ENCODE measurements around the gene DCHS1. TPM values are rescaled to one million over a fixed set of nuclear protein-coding genes. Genes with fewer than 3 reads are reported as not detected.

Gene DCHS1
- total and polyA plus RNA-seq, 9 of the 15 experiments (the other 6 are each of a cell fraction or from before 2014, with no cell fraction given), result 0.04 to 0.49 (median 0.14) TPM; not detected in 2

DNA sequence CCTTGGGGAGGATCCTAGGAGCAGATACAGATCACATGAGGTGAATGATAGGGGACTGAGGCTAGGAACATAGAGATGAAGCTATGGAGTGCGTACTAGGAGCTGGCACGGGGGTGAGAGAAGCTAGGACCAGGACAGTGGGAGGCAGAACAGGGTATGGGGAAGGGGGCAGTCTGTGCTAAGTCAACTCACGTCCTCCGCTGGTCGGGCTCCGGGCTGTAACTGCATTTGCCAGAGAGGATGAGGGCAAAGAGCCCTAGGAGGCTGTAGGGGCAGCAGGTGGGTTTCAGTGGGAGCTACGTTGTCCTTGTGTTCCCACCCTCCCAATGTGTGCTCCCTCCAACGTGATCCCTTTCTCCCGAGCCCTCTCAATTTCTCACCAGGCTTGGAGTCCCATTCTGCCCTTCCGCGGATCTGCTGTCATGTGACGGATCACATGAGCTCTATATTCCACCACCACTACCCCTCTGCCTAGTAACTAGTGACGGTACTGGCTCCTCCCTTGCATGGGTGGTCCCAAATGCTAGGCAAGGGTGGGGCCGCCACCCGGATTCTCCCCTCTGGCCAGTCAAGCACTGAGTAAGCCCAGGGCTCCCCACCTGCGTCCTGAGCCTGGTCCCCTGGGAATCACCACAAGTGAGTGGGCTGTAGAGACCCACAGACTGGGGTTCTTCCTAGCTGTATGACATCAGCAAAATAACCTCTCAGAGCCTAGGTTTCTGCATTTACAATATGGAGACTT lies 36.4 kb downstream of the DCHS1 start, which contains the start of gene TPP1 (continued):
- TF ChIP-seq, protein P1, sequence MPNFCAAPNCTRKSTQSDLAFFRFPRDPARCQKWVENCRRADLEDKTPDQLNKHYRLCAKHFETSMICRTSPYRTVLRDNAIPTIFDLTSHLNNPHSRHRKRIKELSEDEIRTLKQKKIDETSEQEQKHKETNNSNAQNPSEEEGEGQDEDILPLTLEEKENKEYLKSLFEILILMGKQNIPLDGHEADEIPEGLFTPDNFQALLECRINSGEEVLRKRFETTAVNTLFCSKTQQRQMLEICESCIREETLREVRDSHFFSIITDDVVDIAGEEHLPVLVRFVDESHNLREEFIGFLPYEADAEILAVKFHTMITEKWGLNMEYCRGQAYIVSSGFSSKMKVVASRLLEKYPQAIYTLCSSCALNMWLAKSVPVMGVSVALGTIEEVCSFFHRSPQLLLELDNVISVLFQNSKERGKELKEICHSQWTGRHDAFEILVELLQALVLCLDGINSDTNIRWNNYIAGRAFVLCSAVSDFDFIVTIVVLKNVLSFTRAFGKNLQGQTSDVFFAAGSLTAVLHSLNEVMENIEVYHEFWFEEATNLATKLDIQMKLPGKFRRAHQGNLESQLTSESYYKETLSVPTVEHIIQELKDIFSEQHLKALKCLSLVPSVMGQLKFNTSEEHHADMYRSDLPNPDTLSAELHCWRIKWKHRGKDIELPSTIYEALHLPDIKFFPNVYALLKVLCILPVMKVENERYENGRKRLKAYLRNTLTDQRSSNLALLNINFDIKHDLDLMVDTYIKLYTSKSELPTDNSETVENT (CRISPR knock-in tag; IDR thresholded peaks at IDR 0.05), result peak; percentile 68; the same call in 1 of the 2 replicates
- TF ChIP-seq, protein P2, sequence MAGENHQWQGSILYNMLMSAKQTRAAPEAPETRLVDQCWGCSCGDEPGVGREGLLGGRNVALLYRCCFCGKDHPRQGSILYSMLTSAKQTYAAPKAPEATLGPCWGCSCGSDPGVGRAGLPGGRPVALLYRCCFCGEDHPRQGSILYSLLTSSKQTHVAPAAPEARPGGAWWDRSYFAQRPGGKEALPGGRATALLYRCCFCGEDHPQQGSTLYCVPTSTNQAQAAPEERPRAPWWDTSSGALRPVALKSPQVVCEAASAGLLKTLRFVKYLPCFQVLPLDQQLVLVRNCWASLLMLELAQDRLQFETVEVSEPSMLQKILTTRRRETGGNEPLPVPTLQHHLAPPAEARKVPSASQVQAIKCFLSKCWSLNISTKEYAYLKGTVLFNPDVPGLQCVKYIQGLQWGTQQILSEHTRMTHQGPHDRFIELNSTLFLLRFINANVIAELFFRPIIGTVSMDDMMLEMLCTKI (IDR thresholded peaks at IDR 0.05; ENCODE audit: partially characterized antibody), result no peak
- TF ChIP-seq ZNF146 (CRISPR knock-in tag; IDR thresholded peaks at IDR 0.05; ENCODE audit: unreplicated experiment) (no peak), RBM17 (IDR thresholded peaks at IDR 0.05; ENCODE audit: borderline replicate concordance, low read depth, low read length) (no peak), ZNF75A (CRISPR knock-in tag; IDR thresholded peaks at IDR 0.05) (no peak), CCNT2 (IDR thresholded peaks at IDR 0.05; ENCODE audit: borderline replicate concordance, extremely low read depth, insufficient read length, low read depth, low read length) (no peak), NCOA6 (IDR thresholded peaks at IDR 0.05) (no peak), SMARCA4 (IDR thresholded peaks at IDR 0.05) (no peak), ZNF143 (CRISPR knock-in tag; IDR thresholded peaks at IDR 0.05) (no peak), TCF7L2 (IDR thresholded peaks at IDR 0.05; ENCODE audit: low read depth, low read length) (no peak), BRD4 (IDR thresholded peaks at IDR 0.05) (no peak), CBFB (CRISPR knock-in tag; IDR thresholded peaks at IDR 0.05) (0 out of 2 replicates have a peak, but pooled peaks have one; percentile 4), EGR1 (conservative IDR thresholded peaks at IDR 0.05) (no peak), ZNF778 (CRISPR knock-in tag; IDR thresholded peaks at IDR 0.05) (no peak), ZBTB17 (CRISPR knock-in tag; IDR thresholded peaks at IDR 0.05) (no peak), SLC30A9 (CRISPR knock-in tag; IDR thresholded peaks at IDR 0.05) (no peak), PHF21A (IDR thresholded peaks at IDR 0.05; ENCODE audit: borderline replicate concordance, low read depth) (no peak), RHOXF2B (CRISPR knock-in tag; conservative IDR thresholded peaks at IDR 0.05) (no peak), SRSF9 (IDR thresholded peaks at IDR 0.05; ENCODE audit: borderline replicate concordance, low read depth, low read length) (no peak), CBX1 (IDR thresholded peaks at IDR 0.05; ENCODE audit: low read depth) (no peak)
- TF ChIP-seq, protein P3, sequence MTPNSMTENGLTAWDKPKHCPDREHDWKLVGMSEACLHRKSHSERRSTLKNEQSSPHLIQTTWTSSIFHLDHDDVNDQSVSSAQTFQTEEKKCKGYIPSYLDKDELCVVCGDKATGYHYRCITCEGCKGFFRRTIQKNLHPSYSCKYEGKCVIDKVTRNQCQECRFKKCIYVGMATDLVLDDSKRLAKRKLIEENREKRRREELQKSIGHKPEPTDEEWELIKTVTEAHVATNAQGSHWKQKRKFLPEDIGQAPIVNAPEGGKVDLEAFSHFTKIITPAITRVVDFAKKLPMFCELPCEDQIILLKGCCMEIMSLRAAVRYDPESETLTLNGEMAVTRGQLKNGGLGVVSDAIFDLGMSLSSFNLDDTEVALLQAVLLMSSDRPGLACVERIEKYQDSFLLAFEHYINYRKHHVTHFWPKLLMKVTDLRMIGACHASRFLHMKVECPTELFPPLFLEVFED (CRISPR knock-in tag; conservative IDR thresholded peaks at IDR 0.05), result no peak
- TF ChIP-seq, protein P4, sequence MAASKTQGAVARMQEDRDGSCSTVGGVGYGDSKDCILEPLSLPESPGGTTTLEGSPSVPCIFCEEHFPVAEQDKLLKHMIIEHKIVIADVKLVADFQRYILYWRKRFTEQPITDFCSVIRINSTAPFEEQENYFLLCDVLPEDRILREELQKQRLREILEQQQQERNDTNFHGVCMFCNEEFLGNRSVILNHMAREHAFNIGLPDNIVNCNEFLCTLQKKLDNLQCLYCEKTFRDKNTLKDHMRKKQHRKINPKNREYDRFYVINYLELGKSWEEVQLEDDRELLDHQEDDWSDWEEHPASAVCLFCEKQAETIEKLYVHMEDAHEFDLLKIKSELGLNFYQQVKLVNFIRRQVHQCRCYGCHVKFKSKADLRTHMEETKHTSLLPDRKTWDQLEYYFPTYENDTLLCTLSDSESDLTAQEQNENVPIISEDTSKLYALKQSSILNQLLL (CRISPR knock-in tag; IDR thresholded peaks at IDR 0.05; ENCODE audit: borderline replicate concordance), result no peak

Data from K562 (cell line).